ENCODE results near the gene GADL1. TPM values are rescaled to one million over a fixed set of nuclear protein-coding genes. Genes with fewer than 3 reads are reported as not detected.

Gene GADL1
- total RNA-seq, 2 donors from 2014 or later, result not detected

DNA sequence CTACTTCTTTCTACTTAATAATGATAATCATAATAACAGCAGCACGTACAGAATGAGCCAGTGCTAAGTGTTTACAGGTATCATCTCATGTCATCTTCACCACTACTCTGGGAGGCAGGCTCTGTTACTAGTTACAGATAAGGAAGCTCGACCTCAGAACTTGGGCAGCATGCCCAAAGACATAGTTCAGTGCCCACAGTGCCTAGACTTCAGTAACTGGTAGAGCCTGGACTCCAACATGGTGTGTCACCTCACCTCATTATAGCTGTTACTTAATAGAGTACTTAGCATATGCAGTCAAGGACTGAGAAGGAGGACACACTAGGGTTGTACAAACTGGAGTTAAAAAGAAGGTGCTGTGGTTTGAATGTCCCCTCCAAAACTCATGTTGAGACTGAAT is 7.6 kb downstream of the GADL1 start:
- TF ChIP-seq, protein P1, sequence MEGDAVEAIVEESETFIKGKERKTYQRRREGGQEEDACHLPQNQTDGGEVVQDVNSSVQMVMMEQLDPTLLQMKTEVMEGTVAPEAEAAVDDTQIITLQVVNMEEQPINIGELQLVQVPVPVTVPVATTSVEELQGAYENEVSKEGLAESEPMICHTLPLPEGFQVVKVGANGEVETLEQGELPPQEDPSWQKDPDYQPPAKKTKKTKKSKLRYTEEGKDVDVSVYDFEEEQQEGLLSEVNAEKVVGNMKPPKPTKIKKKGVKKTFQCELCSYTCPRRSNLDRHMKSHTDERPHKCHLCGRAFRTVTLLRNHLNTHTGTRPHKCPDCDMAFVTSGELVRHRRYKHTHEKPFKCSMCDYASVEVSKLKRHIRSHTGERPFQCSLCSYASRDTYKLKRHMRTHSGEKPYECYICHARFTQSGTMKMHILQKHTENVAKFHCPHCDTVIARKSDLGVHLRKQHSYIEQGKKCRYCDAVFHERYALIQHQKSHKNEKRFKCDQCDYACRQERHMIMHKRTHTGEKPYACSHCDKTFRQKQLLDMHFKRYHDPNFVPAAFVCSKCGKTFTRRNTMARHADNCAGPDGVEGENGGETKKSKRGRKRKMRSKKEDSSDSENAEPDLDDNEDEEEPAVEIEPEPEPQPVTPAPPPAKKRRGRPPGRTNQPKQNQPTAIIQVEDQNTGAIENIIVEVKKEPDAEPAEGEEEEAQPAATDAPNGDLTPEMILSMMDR (IDR thresholded peaks at IDR 0.05), result no peak
- no peak overlapping the region for H3K9ac ChIP-seq (ENCODE audit: low read depth in 2 of 2, low read length in 2 of 2)
- H3K4me1 ChIP-seq, result no peaks in the 10 kb centered on the region
- H3K4me3 ChIP-seq, result no peak overlapping the region
- no peak overlapping the region for H3K27ac ChIP-seq
- H3K27me3 ChIP-seq, result no peaks in the 10 kb centered on the region
- no peak for DNase-seq
- intact Hi-C loops (cut with DNase I), result no loop called here
- no peaks in the 10 kb centered on the region for H3K36me3 ChIP-seq
- H3K9me3 ChIP-seq, result no peaks in the 10 kb centered on the region

DNA sequence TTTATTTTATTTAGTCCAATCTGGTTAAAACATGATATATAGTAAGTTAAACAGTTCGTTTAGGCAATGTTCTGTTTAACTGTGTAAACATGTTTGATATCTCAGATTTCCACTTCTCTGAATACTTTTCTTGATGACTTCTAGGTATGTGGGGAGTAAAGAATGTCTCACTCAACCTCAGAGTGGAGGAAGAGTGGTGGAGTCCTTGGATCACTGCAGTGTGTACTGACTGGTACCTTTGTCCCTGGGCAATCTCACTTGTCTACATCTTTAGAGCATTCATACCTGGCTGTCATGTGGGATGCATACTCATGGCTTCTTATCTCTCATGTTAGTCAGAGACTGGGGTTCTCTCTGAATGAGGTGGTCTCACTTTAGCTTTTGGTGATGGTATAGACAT is 15.6 kb downstream of the GADL1 start:
- no peaks in the 10 kb centered on the region for H3K27me3 ChIP-seq
- TF ChIP-seq, protein P1 (IDR thresholded peaks at IDR 0.05), result no peak
- no peak overlapping the region for H3K4me3 ChIP-seq
- intact Hi-C loops (cut with DNase I), result no loop called here
- no peaks in the 10 kb centered on the region for H3K4me1 ChIP-seq
- no peak for DNase-seq
- no peak overlapping the region for H3K27ac ChIP-seq
- H3K36me3 ChIP-seq, result no peaks in the 10 kb centered on the region
- no peak overlapping the region for H3K9ac ChIP-seq (ENCODE audit: low read depth in 2 of 2, low read length in 2 of 2)
- no peaks in the 10 kb centered on the region for H3K9me3 ChIP-seq

DNA sequence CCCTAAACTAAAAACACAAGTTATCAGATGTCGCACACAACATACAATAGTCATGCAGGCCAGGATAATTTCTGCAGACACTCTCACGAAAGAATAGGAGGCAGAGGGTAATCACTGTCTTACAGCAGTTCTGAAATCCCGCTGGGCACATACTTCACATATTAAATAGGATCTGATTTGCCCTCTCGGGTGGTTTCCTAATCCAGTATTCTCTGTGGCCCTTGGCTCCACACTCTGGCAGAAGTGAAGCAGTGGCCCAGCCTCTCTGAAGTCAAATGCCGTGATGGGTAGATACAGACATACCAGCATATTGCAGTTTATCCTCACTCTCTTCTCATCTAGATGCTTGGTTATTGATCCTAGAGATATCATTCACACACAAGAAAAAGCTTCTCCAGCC is 19.0 kb downstream of the GADL1 start:
- Histone ChIP-seq H3K36me3 (no peaks in the 10 kb centered on the region), H3K27ac (no peak overlapping the region), H3K4me3 (no peak overlapping the region), H3K4me1 (no peaks in the 10 kb centered on the region), H3K27me3 (no peaks in the 10 kb centered on the region), H3K9me3 (no peaks in the 10 kb centered on the region), H3K9ac (ENCODE audit: low read depth in 2 of 2, low read length in 2 of 2) (no peak overlapping the region)
- intact Hi-C loops (cut with DNase I), result no loop called here
- no peak for DNase-seq
- TF ChIP-seq, protein P1 (IDR thresholded peaks at IDR 0.05), result no peak

DNA sequence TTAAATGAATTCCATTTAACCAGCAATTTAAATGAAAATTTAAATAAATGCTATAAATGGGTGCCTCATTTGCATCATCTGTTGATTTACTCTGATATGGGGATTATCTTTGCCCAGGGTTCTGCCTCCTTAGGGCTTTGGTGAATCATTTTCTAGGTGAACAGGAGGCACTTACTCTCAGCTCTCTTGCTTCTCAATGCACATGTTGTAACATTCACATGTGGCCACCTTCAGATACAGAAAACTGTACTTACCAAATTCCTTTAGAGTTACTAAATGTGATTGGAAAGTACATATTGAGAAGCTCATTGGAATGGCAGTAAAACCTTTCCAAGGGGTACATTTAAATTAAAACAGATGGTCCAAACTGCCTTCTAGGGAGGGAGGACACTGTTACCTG is 20.8 kb downstream of the GADL1 start:
- no peak for DNase-seq
- intact Hi-C loops (cut with DNase I), result no loop called here
- H3K36me3 ChIP-seq, result no peaks in the 10 kb centered on the region
- H3K4me1 ChIP-seq, result no peaks in the 10 kb centered on the region
- no peak overlapping the region for H3K27ac ChIP-seq
- H3K4me3 ChIP-seq, result no peak overlapping the region
- no peaks in the 10 kb centered on the region for H3K27me3 ChIP-seq
- TF ChIP-seq, protein P1 (IDR thresholded peaks at IDR 0.05), result no peak
- H3K9me3 ChIP-seq, result no peaks in the 10 kb centered on the region
- H3K9ac ChIP-seq (ENCODE audit: low read depth in 2 of 2, low read length in 2 of 2), result no peak overlapping the region

DNA sequence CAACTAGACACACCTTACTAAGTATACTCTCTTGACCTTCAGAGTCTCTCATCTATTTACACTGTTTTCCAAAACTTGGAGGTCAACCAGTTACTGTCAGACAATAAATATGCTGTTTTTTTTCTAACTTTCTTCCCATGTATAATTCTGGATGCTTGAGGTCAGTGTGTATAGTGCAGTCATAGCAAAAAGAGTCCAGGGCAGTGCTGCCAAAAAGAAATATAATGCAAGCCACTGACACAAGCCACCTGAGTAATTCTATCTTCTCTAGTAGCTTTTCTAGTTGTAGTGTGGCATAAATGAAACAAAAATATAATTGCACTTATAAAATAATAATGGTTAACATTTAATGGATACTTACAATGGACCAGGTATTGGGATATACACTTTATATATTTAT is 21.6 kb downstream of the GADL1 start:
- no peaks in the 10 kb centered on the region for H3K9me3 ChIP-seq
- no peaks in the 10 kb centered on the region for H3K36me3 ChIP-seq
- H3K27me3 ChIP-seq, result no peaks in the 10 kb centered on the region
- TF ChIP-seq, protein P1 (IDR thresholded peaks at IDR 0.05), result no peak
- intact Hi-C loops (cut with DNase I), result no loop called here
- H3K9ac ChIP-seq (ENCODE audit: low read depth in 2 of 2, low read length in 2 of 2), result no peak overlapping the region
- no peaks in the 10 kb centered on the region for H3K4me1 ChIP-seq
- no peak overlapping the region for H3K27ac ChIP-seq
- no peak overlapping the region for H3K4me3 ChIP-seq
- DNase-seq, result no peak

DNA sequence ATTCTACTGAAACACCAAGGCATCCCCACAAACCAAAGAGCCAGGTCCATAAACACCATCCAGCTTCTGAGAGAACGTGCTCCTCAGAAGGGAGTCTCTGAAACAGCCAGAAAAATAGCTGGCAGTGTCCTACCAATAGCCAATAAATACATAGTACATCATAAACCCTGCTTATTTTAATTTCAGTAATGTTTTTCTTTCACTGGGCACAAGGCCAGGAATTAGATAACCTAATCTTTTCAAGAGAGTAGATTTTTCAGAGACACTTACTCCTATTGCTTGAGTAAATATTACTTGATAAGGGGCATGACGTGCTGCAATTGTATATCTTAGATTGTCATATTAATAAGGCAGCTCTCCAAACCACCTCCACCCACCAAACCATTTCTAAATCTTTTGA is 22.7 kb downstream of the GADL1 start:
- no peaks in the 10 kb centered on the region for H3K27me3 ChIP-seq
- no peak overlapping the region for H3K27ac ChIP-seq
- no peaks in the 10 kb centered on the region for H3K36me3 ChIP-seq
- H3K4me3 ChIP-seq, result no peak overlapping the region
- no peak for DNase-seq
- H3K9me3 ChIP-seq, result no peaks in the 10 kb centered on the region
- H3K4me1 ChIP-seq, result no peaks in the 10 kb centered on the region
- no peak overlapping the region for H3K9ac ChIP-seq (ENCODE audit: low read depth in 2 of 2, low read length in 2 of 2)
- intact Hi-C loops (cut with DNase I), result no loop called here
- TF ChIP-seq, protein P1 (IDR thresholded peaks at IDR 0.05), result no peak
